GM18508 (cell line): ENCODE results near the gene COPZ1.
"Not testable (repeated sequence)": the region's sequence is repeated elsewhere in the genome, so short reads cannot be mapped to it uniquely, and the experiment has no call there.

Source experiments
- ATAC-seq: cut with Tn5 transposase; IDR thresholded peaks from one replicate; pipeline ENCODE4 v1.9.1; 2021; ENCODE audit warnings: moderate number of reproducible peaks; ENCODE audit not compliant: insufficient read depth, unreplicated experiment

Gene COPZ1

DNA sequence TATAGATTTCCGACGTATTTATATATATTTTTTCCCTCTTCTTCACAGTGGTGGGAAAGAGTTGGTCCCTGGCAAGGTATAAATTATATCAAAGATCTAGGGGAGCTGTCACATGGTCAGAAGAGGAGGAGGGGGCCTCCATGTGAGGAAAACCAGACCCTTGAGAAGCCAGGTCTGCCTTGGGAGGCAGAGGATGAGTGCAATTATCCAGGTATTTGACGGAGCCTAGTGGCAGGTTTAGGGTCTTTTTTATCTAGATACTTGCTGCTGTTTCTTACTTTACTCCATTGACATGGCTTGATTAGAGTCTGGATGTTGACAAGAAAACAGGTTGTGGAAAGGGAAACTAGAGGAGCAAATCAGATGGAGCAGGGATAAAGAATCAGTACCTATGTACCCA is 5.5 kb downstream of the COPZ1 start:
- no peak for ATAC-seq

DNA sequence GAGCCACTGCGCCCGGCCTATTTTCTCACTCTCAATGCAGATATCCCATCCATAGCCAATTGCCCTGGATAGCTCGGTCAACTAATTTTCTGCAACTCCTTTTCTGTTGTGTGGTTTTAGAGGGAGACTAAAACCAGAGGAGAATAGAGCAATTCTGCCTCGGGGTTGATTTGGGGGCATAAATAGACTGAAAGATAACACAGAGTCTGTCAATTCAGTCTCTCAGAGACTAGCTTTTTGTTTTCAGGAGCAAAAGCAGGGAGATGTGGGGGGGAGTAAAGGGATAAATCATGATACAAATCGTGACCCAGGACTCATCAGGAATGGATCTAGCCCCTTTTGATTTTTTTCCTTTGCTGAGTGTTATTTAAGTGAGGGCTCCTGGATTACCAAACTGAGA is 6.5 kb downstream of the COPZ1 start:
- ATAC-seq: no peak

DNA sequence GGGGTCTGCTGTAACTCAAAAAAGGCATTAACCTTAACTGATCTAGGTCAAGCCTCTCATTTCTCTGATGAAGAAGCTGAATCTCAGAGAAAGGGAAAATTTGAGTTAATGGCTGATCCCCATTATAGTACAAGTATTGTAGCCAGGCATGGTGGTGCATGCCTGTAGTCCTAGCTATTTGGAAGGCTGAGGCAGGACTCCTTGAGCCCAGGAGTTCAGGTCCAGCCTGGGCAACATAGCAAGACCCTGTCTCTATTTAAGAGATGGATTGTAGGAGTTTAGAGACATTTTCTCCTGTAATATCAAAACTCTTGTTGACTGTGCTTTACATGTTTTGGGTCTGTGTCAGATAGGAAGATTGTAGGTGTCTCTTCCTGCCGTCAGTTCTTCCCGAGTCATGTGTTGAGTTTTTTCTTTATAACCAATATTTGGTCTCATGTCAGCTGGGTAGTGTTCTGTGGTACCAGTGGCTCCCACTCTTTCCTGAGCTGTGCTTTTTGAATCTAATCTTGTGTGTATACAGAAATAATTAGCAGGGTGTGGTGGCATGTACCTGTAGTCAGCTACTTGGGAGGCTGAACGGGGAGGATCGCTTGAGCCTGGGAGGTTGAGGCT is 8.6 kb downstream of the COPZ1 start:
- no peak for ATAC-seq

DNA sequence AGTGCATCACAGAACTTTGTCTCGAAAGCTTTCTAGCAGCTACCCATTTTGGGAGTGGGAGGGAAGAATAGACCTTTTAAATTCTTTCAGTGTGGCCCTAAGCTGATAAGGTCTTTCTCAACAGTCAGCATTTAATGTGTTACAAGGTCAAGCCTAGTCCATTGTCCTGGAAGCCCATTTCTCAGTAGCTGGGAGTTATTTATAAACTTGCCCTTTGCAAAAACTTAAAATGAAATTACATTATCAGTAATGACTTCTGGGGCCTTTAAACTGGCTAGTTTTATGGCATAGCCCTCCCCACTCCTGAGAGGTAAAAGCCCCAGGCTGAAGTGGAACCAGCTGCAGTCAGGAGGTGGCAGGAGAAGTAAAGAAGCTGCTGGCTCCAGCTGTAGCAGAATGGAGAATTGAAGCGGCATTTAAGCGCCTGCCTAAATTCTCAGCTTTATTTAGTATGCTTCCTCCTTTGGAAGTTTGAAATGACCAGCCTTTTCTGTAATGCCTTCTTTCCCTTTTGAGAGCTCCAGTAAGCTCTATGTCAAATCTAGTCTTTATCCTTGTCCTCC is 12.4 kb downstream of the COPZ1 start:
- ATAC-seq: no peak

GRCh38 chr12:54337854-54338650 is 13.1 kb downstream of the COPZ1 start:
- no peak for ATAC-seq

GRCh38 chr12:54338698-54339296 is 13.9 kb downstream of the COPZ1 start:
- ATAC-seq: no peak

DNA sequence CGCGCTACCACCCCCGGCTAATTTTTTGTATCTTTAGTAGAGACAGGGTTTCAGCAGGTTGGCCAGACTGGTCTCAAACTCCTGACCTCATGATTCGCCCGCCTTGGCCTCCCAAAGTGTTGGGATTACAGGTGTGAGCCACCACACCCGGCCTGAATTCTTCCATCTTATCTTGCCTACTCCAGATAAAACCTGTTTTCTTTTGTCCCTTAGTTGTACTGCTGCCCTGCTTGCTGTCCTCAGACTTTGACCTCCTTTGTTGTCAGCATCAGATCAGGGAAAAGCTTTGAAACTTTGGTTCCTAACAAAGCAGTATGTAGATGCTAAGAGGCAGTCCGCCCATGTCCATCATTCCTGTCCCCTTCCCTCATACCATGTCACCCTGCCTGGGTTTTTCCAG is 15.9 kb downstream of the COPZ1 start:
- ATAC-seq: no peak

- ATAC-seq: no peak
Observed at GRCh38 chr12:54341378-54342300, 16.7 kb downstream of the COPZ1 start.

- no peak for ATAC-seq
Observed at GRCh38 chr12:54349036-54349435, 24.1 kb downstream of the COPZ1 start.

- ATAC-seq: no peak
Observed at GRCh38 chr12:54349679-54350078, 24.7 kb downstream of the COPZ1 start.

DNA sequence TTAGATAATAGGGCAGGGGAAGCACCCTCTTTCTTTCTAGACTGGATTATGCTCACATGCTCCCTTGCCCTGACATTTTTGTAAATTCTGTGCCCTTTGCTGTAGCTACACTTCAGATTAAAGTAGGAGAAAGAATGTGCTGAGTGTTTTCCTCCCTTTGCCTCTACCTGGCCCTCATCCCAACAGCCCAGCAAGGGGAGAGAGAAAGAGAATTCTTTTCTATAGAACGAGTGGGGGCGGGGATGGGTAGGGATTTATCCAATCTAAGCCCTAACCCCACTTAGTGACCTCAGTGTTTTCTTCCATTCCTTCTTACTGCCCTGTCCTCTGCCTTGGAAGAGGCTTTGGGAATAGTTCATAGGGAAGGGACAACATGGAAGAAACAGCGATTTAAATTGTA is 25.8 kb downstream of the COPZ1 start:
- ATAC-seq: no peak

DNA sequence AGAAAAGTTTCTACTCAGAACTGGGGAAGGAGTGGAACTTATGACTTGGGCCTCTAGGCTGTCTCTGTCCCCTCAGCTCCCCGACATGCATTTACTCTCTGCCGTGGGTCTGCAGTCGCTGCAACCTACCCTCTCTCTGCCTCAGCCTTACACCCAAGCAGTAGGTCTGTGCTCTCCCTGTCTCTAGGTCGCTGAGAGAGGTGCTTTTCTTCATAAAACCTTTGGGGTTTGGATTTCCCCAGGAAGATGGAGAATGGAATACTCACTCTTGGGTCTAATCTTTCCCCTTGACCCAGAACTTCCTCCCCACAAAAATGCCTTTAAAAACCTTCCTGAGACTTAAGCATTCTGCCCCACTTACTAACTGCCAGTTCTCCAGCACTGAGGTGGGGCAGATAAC is 26.4 kb downstream of the COPZ1 start:
- no peak for ATAC-seq

- ATAC-seq: no peak
Observed at GRCh38 chr12:54352022-54352531, 27.1 kb downstream of the COPZ1 start.

DNA sequence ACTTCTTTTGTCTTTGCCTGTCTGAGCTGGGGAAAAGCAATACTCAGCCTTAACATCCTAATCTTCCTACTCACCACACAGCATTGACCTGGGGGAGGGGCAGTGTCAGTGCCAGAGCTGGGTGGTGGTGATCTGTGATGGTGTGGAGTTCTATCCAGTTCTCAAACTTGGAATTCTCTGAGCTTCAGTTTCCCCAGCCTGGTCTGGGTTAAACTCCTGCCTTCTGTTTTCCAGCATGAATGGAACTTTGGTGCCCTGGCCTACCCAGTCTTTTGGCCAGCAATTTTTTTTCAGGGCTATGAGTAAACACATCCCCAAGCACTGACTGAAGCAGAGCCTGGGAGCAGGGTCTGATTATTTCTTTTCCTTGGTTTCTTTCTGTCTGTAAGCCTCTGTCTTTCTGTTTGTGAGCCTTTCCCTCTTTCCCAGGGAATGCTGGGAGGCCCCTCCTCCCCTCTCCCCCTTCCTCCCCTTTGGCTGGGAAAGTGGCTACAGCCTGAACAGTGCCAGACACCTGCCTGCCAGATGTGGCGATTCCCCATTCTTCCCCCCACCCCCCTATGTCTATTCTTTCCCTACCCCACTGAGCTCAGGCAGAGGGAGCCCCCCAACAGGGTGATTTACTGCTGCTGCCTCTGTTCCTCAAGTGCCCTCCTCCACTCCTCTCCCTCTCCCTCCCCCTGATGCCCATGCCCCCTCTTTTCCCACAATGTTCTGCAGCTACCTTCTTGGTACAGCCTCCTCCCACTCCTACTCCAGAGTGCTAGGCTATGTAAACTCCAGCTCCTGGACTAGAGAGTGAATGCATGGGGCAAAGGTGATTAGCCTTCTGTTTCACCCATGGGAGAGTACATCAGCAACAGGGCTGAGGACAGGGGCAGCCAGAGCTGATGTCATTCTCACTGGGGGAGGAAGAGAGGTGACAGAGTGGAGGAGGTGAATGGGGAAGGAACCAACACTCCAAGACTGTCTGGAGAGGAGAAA is 28.3 kb downstream of the COPZ1 start:
- ATAC-seq: no peak

DNA sequence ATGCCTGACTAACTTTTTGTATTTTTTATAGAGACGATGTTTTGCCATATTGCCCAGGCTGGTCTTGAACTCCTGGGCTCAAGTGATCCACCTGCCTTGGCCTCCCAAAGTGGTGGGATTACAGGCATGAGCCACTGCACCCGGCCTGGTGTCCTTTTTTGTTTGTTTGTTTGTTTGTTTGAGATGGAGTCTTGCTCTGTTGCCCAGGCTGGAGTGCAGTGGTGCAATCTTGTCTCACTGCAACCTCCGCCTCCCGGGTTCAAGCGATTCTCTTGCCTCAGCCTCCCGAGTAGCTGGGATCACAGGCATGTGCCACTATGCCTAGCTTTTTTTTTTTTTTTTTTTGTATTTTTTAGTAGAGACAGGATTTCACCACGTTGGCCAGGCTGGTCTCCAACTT is 29.3 kb downstream of the COPZ1 start:
- not testable (repeated sequence) for ATAC-seq

DNA sequence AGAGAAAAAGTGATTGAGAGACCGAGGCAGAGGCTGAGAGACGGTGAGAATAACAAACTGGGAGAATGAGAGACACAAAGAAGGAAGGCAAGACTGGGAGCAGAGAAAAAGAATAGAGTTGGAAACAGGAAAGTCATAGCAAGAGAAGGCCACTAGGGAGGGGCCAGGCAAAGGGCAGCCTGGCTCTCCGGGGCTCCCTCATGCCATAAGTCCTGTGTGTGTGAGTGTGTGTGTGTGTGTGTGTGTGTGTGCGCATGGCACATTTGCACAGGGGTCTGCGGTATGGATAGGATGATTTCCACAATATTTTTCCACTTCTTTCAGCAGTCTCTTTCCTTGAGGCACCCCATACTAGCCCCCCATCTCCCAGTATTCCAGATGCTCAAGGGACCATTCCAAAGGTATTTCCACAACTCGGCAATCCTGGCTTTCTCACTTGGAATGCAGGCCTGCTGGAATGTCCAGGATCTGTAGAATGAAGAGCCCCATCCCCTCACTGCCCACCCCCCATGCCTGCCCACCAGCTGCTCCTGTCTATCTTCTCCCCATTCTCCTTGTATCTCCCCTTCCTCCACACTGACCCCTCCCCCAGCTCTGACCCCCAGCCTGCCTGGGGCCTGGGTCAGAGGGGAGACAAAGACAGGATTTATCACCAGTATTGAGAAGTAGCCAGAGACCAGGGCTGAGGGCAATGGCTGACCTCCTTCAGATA is 30.3 kb downstream of the COPZ1 start:
- no peak for ATAC-seq

DNA sequence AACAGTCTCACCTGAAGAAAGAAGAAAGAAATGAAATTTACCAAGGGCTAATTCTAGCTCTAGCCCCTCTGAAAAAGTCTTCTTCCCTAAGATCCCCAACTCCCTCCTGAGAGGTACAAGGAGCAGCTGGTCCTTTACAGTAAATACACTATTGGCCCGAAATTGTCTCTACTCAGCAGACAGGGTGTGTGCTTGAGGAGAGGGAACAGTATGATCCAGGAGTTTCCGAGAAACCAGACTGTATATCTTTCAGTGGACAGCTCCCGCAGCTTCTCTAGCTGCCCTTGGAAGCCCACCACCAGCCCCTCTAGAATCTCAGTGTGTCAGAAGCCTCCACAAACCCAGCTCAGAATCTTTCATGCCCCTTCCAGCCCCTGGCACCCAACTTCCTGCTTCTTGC is 31.3 kb downstream of the COPZ1 start:
- ATAC-seq: no peak

DNA sequence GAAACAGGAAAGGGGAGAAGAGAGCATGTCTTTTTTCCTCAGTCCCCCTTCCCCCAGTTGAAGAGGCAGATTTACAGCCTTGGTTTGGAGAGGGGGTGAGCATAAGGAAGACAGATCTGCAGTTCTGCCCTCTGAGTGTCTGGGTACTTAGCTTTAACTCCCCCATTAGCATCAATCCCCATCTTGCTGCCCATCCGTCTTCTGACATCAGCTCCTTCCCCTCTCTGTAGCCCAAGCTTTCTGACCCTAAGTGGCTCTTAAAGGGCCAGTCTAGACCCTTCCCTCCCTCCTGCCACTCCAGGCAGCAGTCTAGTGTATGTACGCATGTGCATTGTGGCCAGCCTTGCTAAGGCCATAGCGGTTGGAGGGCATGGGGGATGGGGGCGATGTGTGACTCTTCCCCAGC is 32.0 kb downstream of the COPZ1 start:
- no peak for ATAC-seq
